Muscle of leg (tissue), 11 donors: ENCODE results near the gene PGLYRP3. TPM values are rescaled to one million over a fixed set of nuclear protein-coding genes. Genes with fewer than 3 reads are reported as not detected.
"Not testable (repeated sequence)": the region's sequence is repeated elsewhere in the genome, so short reads cannot be mapped to it uniquely, and the experiment has no call there.

Source experiments
- DNase-seq: peaks from one replicate; pipeline ENCODE4 v3.0.0; 2013
- H3K27ac ChIP-seq: one replicate; pipeline ENCODE4 v1.5.1; 2013; ENCODE audit warnings: mild to moderate bottlenecking, low read length, control low read depth
- H3K27me3 ChIP-seq: one replicate; pipeline ENCODE4 v1.6.1; 2013; ENCODE audit warnings: low read length; ENCODE audit not compliant: control insufficient read depth, insufficient read depth
- H3K36me3 ChIP-seq: one replicate; pipeline ENCODE4 v1.6.1; 2013; ENCODE audit warnings: low read length; ENCODE audit not compliant: control insufficient read depth, insufficient read depth
- H3K4me1 ChIP-seq: one replicate; pipeline ENCODE4 v1.6.1; 2013; ENCODE audit warnings: low read length; ENCODE audit not compliant: control insufficient read depth, insufficient read depth
- H3K4me3 ChIP-seq: one replicate; pipeline ENCODE4 v1.5.1; 2013; ENCODE audit warnings: low read length, control low read depth
- H3K9me3 ChIP-seq: replicated peaks from 2 replicates; pipeline ENCODE4 v1.6.1; 2013; ENCODE audit warnings: low read depth, low read length; ENCODE audit not compliant: control insufficient read depth
- WGBS: methylation state at CpG from one replicate; pipeline ENCODE4 v1.1.5; 2013; ENCODE audit warnings: missing lambda C conversion rate; ENCODE audit not compliant: insufficient coverage; 5-methylcytosine and 5-hydroxymethylcytosine counted together
- polyA plus RNA-seq, 8 donors: library from polyadenylated mRNA; unstranded; fragments of 120-200 nt; gene quantifications; one replicate each; pipeline versions ENCODE4 v1.2.1 to v1.2.3, GENCODE V29; 2013; ENCODE audit warnings: inconsistent platforms in 1 of 8, low replicate concordance in 1 of 8; ENCODE audit not compliant: insufficient read length in 8 of 8, insufficient read depth in 1 of 8
- total RNA-seq: library from RNA; stranded (reverse); fragments of 120-200 nt; gene quantifications from one replicate; pipeline ENCODE4 v1.2.4, GENCODE V29; 2013

PGLYRP3 gene
- total and polyA plus RNA-seq, 9 donors, result 0.56 TPM; not detected in 8

- no peak for DNase-seq
- H3K4me1 ChIP-seq, result no peaks in the 10 kb centered on the region
- 82% methylated on average over 4 of the region's 4 CpGs for WGBS
Observed at GRCh38 chr1:153341431-153341934, 28.7 kb upstream of the PGLYRP3 start.

GRCh38 chr1:153340356-153340755 is 27.6 kb upstream of the PGLYRP3 start:
- 82% methylated on average over 7 of the region's 10 CpGs for whole genome bisulfite sequencing
- Histone ChIP-seq H3K27ac (no peak overlapping the region), H3K4me1 (no peaks in the 10 kb centered on the region), H3K27me3 (peaks cover 4% of the 10 kb centered on the region), H3K36me3 (no peaks in the 10 kb centered on the region), H3K4me3 (no peak overlapping the region), H3K9me3 (no peaks in the 10 kb centered on the region)
- no peak for DNase-seq

More at GRCh38 chr1:153341431-153341934, 28.7 kb upstream of the PGLYRP3 start:
- H3K4me3 ChIP-seq, result no peak overlapping the region
- H3K36me3 ChIP-seq, result no peaks in the 10 kb centered on the region
- H3K27me3 ChIP-seq, result peaks cover 4% of the 10 kb centered on the region
- no peaks in the 10 kb centered on the region for H3K9me3 ChIP-seq
- no peak overlapping the region for H3K27ac ChIP-seq

GRCh38 chr1:153339802-153340201 is 27.1 kb upstream of the PGLYRP3 start:
- no peak for DNase-seq
- Histone ChIP-seq H3K36me3 (no peaks in the 10 kb centered on the region), H3K27me3 (peaks cover 4% of the 10 kb centered on the region), H3K9me3 (no peaks in the 10 kb centered on the region), H3K4me1 (no peaks in the 10 kb centered on the region), H3K27ac (no peak overlapping the region), H3K4me3 (no peak overlapping the region)
- WGBS, result 72% methylated on average over 5 of the region's 6 CpGs

- H3K36me3 ChIP-seq, result no peaks in the 10 kb centered on the region
- no peaks in the 10 kb centered on the region for H3K4me1 ChIP-seq
- H3K27ac ChIP-seq, result no peak overlapping the region
- H3K27me3 ChIP-seq, result peaks cover 2% of the 10 kb centered on the region
- WGBS, result 63% methylated on average over 8 of the region's 8 CpGs
- no peak for DNase-seq
- no peaks in the 10 kb centered on the region for H3K9me3 ChIP-seq
- H3K4me3 ChIP-seq, result no peak overlapping the region
Observed at GRCh38 chr1:153337980-153338853, 25.5 kb upstream of the PGLYRP3 start.

DNA sequence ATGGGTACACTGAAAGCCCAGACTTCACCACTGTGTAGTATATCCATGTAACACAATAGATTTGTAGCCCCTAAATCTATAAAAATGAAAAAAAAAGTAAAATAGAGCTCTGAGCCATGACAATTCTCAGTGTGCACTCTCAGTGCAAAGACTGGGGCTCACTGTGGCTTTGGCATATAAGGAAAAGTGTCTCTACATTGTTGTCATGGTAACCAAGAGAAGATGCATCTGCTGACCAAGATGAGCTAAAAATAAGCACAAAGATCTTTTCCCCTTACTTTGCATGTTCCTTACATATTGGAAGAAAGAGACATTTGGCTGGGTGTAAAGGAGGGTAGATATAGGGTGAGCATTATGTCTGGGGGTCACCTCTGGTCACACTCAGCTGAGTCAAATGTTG is 23.9 kb upstream of the PGLYRP3 start:
- DNase-seq, result no peak
- Histone ChIP-seq H3K36me3 (no peaks in the 10 kb centered on the region), H3K4me1 (no peaks in the 10 kb centered on the region), H3K9me3 (no peaks in the 10 kb centered on the region), H3K27ac (no peak overlapping the region), H3K4me3 (no peak overlapping the region), H3K27me3 (peaks cover 2% of the 10 kb centered on the region)

DNA sequence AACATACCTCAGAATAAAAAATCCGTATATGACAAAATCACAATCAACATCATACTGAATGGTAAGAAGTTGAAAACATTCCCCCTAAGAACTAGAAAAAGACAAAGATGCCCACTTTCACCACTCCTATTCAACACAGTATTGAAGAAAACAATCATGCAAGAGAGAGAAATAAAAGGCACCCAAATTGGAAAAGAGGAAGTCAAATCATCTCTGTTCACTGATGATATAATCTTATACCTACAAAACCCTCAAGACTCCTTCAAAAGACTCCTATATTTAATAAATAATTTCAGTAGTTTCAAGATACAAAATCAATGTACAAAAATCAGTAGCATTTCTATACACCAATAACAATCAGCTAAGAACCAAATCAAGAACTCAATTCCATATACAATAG is 21.1 kb upstream of the PGLYRP3 start:
- Histone ChIP-seq H3K4me1 (no peaks in the 10 kb centered on the region), H3K4me3 (no peak overlapping the region), H3K36me3 (no peaks in the 10 kb centered on the region), H3K27me3 (no peaks in the 10 kb centered on the region), H3K9me3 (peaks cover 5% of the 10 kb centered on the region), H3K27ac (no peak overlapping the region)
- DNase-seq, result no peak
- WGBS, result no CpG with 5 or more reads among the region's 1 CpG

GRCh38 chr1:153324912-153325311 is 12.2 kb upstream of the PGLYRP3 start:
- H3K36me3 ChIP-seq, result no peaks in the 10 kb centered on the region
- H3K27ac ChIP-seq, result no peak overlapping the region
- no peaks in the 10 kb centered on the region for H3K4me1 ChIP-seq
- H3K4me3 ChIP-seq, result no peak overlapping the region
- peaks cover 12% of the 10 kb centered on the region for H3K9me3 ChIP-seq
- no peak for DNase-seq
- no peaks in the 10 kb centered on the region for H3K27me3 ChIP-seq

- no CpG with 5 or more reads among the region's 1 CpG for WGBS
- H3K4me1 ChIP-seq, result no peaks in the 10 kb centered on the region
- no peak overlapping the region for H3K4me3 ChIP-seq
- peaks cover 8% of the 10 kb centered on the region for H3K9me3 ChIP-seq
- no peak overlapping the region for H3K27ac ChIP-seq
- no peaks in the 10 kb centered on the region for H3K27me3 ChIP-seq
- no peak for DNase-seq
- H3K36me3 ChIP-seq, result no peaks in the 10 kb centered on the region
Observed at GRCh38 chr1:153322568-153322967, 9.8 kb upstream of the PGLYRP3 start.

DNA sequence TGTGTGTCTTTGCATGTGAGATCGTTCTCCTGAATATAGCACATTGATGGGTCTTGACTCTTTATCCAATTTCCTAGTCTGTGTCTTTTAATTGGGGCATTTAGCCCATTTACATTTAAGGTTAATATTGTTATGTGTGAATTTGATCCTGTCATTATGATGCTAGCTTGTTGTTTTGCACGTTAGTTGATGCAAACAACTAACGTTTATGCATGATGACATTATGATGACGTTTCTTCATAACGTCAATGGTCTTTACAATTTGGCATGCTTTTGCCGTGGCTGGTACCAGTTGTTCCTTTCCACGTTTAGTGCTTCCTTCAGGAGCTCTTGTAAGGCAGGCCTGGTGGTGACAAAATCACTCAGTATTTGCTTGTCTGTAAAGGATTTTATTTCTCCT is 5.4 kb upstream of the PGLYRP3 start:
- DNase-seq, H3K9me3 ChIP-seq, H3K27ac ChIP-seq, H3K36me3 ChIP-seq, H3K27me3 ChIP-seq, H3K4me1 ChIP-seq, H3K4me3 ChIP-seq: not testable (repeated sequence)
- WGBS, result 77% methylated on average over 4 of the region's 7 CpGs

- not testable (repeated sequence) for H3K4me3 ChIP-seq, H3K9me3 ChIP-seq, H3K4me1 ChIP-seq, H3K27me3 ChIP-seq, H3K27ac ChIP-seq, DNase-seq, H3K36me3 ChIP-seq
Observed at GRCh38 chr1:153316013-153316412, 3.3 kb upstream of the PGLYRP3 start.

- H3K4me3 ChIP-seq, result not testable (repeated sequence)
Observed at GRCh38 chr1:153314388-153314787, 1.6 kb upstream of the PGLYRP3 start.

More at GRCh38 chr1:153314388-153314787, 1.6 kb upstream of the PGLYRP3 start:
- H3K27ac ChIP-seq, H3K36me3 ChIP-seq, H3K9me3 ChIP-seq, H3K4me1 ChIP-seq, H3K27me3 ChIP-seq, DNase-seq: not testable (repeated sequence)
